SJSA1 (cell line): ENCODE data around the gene SHC3. TPM values are rescaled to one million over a fixed set of nuclear protein-coding genes. Genes with fewer than 3 reads are reported as not detected.

Source experiments
- DNase-seq, 2 experiments: peaks; one replicate each; pipeline ENCODE4 v3.0.0-alpha.2; 2015 to 2020; ENCODE audit warnings: low spot score in 2 of 2, low read depth in 1 of 2
- H3K27ac ChIP-seq: fragments of 250-450 bp; sonication (Bioruptor Pico); 2 replicates; pipeline ENCODE4 v1.5.1; 2020; ENCODE audit warnings: mild to moderate bottlenecking, moderate library complexity
- H3K27me3 ChIP-seq: fragments of 250-450 bp; sonication (Bioruptor Pico); replicated peaks from 2 replicates; pipeline ENCODE4 v1.5.1; 2020; ENCODE audit warnings: mild to moderate bottlenecking, moderate library complexity
- H3K36me3 ChIP-seq: fragments of 250-450 bp; sonication (Bioruptor Pico); 2 replicates; pipeline ENCODE4 v1.5.1; 2020; ENCODE audit warnings: mild to moderate bottlenecking
- H3K4me1 ChIP-seq: fragments of 250-450 bp; sonication (Bioruptor Pico); replicated peaks from 2 replicates; pipeline ENCODE4 v1.6.1; 2021; ENCODE audit warnings: mild to moderate bottlenecking
- H3K4me3 ChIP-seq: fragments of 250-450 bp; sonication (Bioruptor Pico); 2 replicates; pipeline ENCODE4 v1.5.1; 2020; ENCODE audit warnings: mild to moderate bottlenecking
- H3K9me3 ChIP-seq: fragments of 250-450 bp; sonication (Bioruptor Pico); replicated peaks from 2 replicates; pipeline ENCODE4 v1.5.1; 2020; ENCODE audit warnings: mild to moderate bottlenecking
- total RNA-seq: library from RNA; depleted of rRNA; stranded (reverse); fragments of >200 nt; shearing (Covaris generic); gene quantifications from 2 replicates; pipeline ENCODE4 v1.2.3, GENCODE V29; 2014

SHC3 gene
- total RNA-seq, 1 experiment from 2014 or later = 0.34 TPM

DNA sequence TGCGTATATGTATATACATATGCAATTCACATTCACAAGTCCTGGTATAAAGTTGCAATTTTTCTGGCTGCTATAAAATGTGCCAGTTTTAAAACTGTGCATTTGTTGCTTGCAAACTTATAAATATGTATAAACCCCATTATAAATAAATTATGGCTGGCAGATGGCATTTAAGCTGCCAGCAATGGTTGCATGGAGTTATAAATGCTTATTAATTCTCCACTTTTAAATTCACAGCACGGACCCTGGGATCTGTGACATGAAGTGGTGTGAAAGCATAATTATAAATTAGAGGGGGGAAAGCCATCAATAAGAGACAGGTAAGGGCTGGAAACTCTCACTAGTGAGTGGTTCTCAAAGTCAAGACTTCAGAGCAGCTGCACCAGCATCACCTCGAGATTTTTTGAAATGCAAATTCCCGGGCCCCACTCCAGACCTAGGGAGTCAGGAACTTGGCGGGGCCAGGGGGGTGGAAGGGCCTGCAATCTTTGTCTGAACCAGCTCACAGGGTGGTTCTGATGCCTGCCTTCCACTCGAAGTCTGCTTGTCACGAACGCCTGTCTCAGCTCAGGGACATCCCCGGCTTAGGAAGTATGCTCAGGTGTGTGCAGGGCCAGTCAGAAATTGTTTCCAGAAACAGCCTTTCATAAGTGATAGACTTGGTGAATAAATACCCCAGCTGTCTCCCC is 170.4 kb downstream of the SHC3 start:
- peaks cover 12% of the 10 kb centered on the region for H3K36me3 ChIP-seq
- H3K9me3 ChIP-seq = no peaks in the 10 kb centered on the region
- no peak overlapping the region for H3K4me3 ChIP-seq
- H3K27ac ChIP-seq = no peak overlapping the region
- no peaks in the 10 kb centered on the region for H3K27me3 ChIP-seq
- no peaks in the 10 kb centered on the region for H3K4me1 ChIP-seq
- DNase-seq = no peak

DNA sequence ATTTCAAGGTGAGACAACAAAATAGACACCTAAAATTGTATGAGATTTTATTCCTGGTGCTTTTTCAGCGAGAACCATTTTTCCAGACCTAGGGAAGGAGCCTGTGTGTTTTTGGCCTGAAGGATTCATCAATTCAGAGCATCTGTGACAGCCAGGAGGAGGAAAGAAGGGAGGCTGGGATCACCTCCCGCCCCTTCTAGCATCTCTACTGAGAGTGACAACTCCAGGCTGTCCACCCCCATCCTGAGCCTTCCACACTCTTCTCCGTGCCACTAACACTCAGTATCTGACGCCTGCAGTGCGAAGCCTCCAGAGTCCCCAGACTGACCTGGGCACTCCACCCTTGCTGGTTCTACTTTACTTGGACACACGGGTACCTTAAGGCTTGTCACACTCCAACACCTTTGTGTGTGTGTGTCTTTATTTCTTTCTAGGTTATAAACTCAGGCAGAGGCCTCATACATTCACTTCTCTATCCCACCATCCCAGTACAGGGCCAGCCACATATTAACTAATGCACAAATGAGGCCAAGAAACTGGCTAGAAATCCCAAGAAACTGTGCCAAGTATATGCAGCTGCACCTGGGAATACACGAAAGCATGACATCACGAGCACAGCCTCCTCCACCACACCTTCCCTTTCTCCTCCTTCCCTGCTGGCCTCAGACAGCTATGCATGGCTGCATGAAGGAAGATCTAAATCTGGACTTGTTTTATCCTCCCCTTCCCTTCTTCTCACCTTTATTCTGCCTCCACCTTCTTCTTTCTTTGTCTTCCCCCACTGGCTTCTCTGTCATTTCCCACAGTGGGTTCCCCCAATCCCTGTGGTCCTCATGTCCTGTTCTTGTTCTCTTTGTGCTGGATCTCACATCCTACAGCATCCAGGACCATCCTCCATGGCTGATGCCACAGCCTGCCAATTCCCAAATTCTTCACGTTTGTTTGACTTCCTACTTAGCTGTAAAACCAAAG is 171.3 kb downstream of the SHC3 start:
- no peaks in the 10 kb centered on the region for H3K27me3 ChIP-seq
- H3K36me3 ChIP-seq = peaks cover 21% of the 10 kb centered on the region
- no peak for DNase-seq
- H3K9me3 ChIP-seq = no peaks in the 10 kb centered on the region
- no peak overlapping the region for H3K27ac ChIP-seq
- H3K4me1 ChIP-seq = no peaks in the 10 kb centered on the region
- H3K4me3 ChIP-seq = no peak overlapping the region

DNA sequence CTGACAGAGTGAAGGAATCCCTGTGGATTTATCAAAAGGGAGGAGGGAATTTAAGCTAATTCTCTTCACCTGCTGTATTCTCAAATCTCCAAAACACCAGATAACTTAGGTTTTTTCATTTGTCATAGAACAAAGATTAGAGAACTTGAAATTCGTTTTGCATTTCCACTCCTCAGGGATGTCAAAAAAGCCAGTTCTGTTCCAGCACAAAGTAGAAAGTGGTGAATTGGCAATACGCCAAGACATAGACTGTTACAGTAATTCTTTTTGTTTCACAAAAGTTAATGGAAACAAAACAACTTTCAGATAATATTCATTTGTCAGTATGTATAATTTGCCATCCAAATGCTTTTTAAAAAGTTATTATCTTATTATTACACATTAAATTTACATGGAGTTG is 172.4 kb downstream of the SHC3 start:
- H3K4me1 ChIP-seq = peaks cover under 1% of the 10 kb centered on the region
- H3K9me3 ChIP-seq = no peaks in the 10 kb centered on the region
- H3K27me3 ChIP-seq = no peaks in the 10 kb centered on the region
- peaks cover 31% of the 10 kb centered on the region for H3K36me3 ChIP-seq
- no peak overlapping the region for H3K27ac ChIP-seq
- no peak overlapping the region for H3K4me3 ChIP-seq
- DNase-seq = no peak

DNA sequence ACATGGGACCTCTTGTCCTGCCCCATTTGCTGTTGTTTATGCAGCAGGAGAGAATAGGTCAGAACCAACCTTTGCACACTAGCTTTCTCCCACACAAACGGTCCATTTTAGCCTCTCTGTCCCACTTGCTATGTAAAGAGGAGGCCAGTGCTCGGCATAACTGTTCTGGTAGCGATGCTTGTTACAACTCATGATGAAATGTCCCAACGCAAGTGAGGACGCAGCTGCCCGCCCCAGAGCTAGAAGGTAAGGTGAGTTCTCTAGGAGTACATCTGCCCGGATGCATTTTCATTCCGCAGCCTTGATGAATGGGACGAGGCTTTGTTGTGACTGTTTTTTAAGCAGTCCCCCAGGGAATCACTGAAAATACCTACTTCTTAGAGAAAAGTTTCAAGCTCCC is 173.3 kb downstream of the SHC3 start:
- Histone ChIP-seq H3K4me1 (peaks cover 10% of the 10 kb centered on the region), H3K27me3 (no peaks in the 10 kb centered on the region), H3K9me3 (no peaks in the 10 kb centered on the region), H3K36me3 (peaks cover 41% of the 10 kb centered on the region), H3K27ac (no peak overlapping the region), H3K4me3 (no peak overlapping the region)
- DNase-seq = no peak

DNA sequence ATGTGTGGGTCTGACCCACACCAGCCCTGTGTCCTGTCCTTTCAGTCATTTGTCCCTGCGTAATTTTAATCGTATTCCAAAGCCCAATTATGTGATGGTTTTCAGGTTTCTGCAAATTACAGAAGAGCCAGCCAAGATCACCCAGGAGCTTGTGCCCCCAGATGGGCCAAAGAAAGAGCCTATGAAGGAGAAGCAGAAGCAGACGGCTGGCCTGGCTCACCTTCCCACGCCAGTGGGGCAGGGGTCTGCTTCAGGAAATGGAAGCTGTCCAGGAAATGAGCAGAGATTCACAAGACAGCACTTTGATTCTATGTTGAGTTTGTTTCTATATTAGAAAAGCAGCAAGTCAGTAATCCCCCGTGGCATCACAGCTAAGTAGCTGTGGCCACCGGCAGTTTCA is 175.6 kb downstream of the SHC3 start:
- no peaks in the 10 kb centered on the region for H3K27me3 ChIP-seq
- peaks cover 47% of the 10 kb centered on the region for H3K36me3 ChIP-seq

DNA sequence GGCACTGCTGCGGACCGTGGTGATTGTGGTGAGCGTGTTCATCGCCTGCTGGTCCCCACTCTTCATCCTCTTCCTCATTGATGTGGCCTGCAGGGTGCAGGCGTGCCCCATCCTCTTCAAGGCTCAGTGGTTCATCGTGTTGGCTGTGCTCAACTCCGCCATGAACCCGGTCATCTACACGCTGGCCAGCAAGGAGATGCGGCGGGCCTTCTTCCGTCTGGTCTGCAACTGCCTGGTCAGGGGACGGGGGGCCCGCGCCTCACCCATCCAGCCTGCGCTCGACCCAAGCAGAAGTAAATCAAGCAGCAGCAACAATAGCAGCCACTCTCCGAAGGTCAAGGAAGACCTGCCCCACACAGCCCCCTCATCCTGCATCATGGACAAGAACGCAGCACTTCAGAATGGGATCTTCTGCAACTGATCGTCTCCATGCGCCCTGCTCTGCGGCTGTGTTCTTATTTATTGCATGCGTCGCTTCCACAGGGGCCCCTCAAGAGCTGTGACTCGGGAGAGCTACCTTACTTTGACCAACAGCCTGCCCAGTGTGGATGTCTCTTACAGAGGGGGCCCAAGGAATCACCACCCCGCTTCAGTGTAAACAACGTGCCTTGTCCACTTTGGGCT is 176.6 kb downstream of the SHC3 start:
- Histone ChIP-seq H3K27ac (no peak overlapping the region), H3K27me3 (no peaks in the 10 kb centered on the region), H3K4me1 (peaks cover 10% of the 10 kb centered on the region), H3K36me3 (peaks cover 56% of the 10 kb centered on the region), H3K9me3 (no peaks in the 10 kb centered on the region), H3K4me3 (no peak overlapping the region)
- DNase-seq = no peak

More for the DNA sequence above, 175.6 kb downstream of the SHC3 start:
- Histone ChIP-seq H3K4me1 (peaks cover 10% of the 10 kb centered on the region), H3K27ac (no peak overlapping the region), H3K9me3 (no peaks in the 10 kb centered on the region), H3K4me3 (no peak overlapping the region)
- DNase-seq = no peak

DNA sequence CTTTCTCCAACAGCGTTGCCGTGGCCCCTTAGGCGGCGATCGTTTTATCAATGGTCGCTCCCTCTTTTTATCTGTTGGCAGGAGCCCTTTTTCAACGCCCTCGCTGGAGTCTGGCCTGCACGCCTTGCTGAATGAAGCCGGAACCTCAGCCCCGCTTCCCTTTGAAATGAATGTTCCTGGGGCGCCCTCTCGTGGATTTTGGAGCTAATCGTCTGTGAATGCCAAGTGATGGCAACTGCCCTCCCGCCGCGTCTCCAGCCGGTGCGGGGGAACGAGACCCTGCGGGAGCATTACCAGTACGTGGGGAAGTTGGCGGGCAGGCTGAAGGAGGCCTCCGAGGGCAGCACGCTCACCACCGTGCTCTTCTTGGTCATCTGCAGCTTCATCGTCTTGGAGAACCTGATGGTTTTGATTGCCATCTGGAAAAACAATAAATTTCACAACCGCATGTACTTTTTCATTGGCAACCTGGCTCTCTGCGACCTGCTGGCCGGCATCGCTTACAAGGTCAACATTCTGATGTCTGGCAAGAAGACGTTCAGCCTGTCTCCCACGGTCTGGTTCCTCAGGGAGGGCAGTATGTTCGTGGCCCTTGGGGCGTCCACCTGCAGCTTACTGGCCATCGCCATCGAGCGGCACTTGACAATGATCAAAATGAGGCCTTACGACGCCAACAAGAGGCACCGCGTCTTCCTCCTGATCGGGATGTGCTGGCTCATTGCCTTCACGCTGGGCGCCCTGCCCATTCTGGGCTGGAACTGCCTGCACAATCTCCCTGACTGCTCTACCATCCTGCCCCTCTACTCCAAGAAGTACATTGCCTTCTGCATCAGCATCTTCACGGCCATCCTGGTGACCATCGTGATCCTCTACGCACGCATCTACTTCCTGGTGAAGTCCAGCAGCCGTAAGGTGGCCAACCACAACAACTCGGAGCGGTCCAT is 177.4 kb downstream of the SHC3 start:
- H3K4me3 ChIP-seq = no peak overlapping the region
- no peaks in the 10 kb centered on the region for H3K9me3 ChIP-seq
- H3K27me3 ChIP-seq = no peaks in the 10 kb centered on the region
- peaks cover 10% of the 10 kb centered on the region for H3K4me1 ChIP-seq
- peaks cover 61% of the 10 kb centered on the region for H3K36me3 ChIP-seq
- peak; percentile 62 to 83 for DNase-seq
- no peak overlapping the region for H3K27ac ChIP-seq

DNA sequence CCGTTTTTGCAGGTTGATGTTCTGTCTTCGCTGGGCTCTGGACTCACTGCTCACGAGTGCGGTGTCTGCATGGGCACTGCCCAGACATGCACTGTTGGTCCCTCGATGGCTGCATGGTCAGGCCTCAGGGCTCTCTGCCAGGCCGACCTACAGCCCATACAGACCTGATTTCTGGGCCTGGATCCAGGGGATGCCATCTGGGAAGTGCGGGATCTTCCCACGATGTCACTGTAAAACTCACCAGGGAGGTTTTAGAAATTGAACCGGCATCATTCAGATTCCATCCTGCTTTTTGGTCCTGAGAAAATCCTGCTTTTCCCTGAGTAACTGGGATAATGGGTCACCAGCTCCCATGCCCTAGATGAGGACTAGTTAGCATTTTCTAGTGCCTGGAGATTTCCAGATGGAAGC is 178.2 kb downstream of the SHC3 start:
- H3K4me3 ChIP-seq = no peak overlapping the region
- no peak overlapping the region for H3K27ac ChIP-seq
- peaks cover 14% of the 10 kb centered on the region for H3K4me1 ChIP-seq
- no peaks in the 10 kb centered on the region for H3K9me3 ChIP-seq
- no peaks in the 10 kb centered on the region for H3K27me3 ChIP-seq
- DNase-seq = no peak
- peaks cover 70% of the 10 kb centered on the region for H3K36me3 ChIP-seq

DNA sequence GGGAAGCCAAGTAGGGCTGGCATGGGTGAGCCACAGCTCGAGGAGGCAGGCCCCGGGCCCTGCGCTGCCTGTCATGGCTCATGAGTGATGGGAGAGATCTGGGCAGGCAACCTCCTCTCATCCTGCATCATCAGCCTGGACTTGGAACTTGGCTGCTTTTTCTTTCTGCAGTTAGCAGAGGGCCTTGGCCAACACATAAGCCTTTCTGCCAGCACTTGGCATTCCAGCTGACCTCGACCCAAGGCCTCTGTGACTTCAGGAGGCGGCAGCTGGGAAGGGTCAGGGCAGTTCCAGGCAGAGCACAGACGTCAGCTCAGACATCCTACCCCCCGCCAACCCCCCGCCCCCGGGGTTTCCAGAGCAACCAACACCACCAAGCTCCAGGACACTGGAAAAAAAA is 179.7 kb downstream of the SHC3 start:
- Histone ChIP-seq H3K9me3 (no peaks in the 10 kb centered on the region), H3K27ac (no peak overlapping the region), H3K27me3 (no peaks in the 10 kb centered on the region), H3K4me3 (no peak overlapping the region), H3K4me1 (peaks cover 27% of the 10 kb centered on the region), H3K36me3 (peaks cover 71% of the 10 kb centered on the region)
- DNase-seq = no peak

DNA sequence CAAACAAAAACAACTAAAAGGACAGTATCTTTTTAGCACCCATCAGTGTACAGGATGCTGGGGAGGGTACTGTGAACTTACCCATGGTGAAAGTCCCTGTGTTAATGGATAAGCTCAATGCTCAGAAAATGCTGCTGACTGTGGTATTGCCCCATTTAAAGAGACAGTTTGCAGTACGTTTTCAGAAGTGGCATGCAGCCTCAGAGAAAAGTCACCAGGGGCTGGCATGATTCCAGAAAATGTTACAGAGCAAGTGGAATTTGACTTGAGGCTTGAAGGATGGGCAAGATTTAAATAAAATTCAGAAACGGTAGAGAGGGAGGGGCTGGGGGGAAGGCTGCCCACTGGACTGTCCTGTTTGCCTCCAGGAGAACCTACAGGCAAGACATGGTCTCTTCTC is 180.1 kb downstream of the SHC3 start:
- H3K36me3 ChIP-seq = peaks cover 71% of the 10 kb centered on the region
- no peak overlapping the region for H3K27ac ChIP-seq
- H3K4me3 ChIP-seq = no peak overlapping the region
- peaks cover 31% of the 10 kb centered on the region for H3K4me1 ChIP-seq
- H3K9me3 ChIP-seq = no peaks in the 10 kb centered on the region
- no peaks in the 10 kb centered on the region for H3K27me3 ChIP-seq
- no peak for DNase-seq

DNA sequence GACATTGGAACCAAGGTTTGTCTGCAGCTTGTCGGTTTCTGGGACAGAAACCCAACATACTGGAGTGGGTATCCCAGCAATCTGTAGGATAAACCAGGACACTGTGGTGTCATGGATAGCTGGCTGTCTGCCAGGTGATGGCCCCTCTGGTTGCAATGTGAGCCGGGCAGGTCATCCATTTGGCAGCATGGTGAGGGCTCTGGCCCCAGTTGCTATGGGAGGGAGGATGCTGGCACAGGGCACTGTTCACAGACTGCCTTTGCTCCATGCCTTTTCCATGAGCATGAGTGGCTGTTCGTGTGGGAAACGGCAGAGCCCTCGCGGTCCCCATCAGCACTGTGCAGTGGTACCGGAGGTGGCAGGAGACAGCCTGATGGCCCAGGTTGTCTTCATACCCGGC is 181.0 kb downstream of the SHC3 start:
- Histone ChIP-seq H3K4me1 (peaks cover 40% of the 10 kb centered on the region), H3K27me3 (no peaks in the 10 kb centered on the region), H3K36me3 (peaks cover 62% of the 10 kb centered on the region), H3K9me3 (no peaks in the 10 kb centered on the region), H3K27ac (no peak overlapping the region), H3K4me3 (no peak overlapping the region)
- no peak for DNase-seq

DNA sequence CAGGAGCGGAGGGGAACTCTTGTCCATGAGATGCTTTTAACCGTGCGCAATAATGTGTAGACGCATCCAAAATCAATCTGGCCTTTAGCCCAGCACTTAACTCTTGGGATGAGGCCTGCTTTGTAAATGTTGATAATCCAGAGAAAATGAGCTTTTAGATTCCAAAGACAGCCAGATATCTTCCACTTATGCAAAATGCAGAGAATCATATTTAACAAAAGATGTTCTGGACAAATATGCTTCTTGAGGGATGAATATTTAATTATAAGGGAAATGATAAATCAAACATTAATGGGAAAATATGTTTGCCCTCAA is 181.7 kb downstream of the SHC3 start:
- H3K36me3 ChIP-seq = peaks cover 55% of the 10 kb centered on the region
- H3K9me3 ChIP-seq = no peaks in the 10 kb centered on the region
- H3K27me3 ChIP-seq = no peaks in the 10 kb centered on the region
- H3K4me1 ChIP-seq = peaks cover 45% of the 10 kb centered on the region
- no peak overlapping the region for H3K4me3 ChIP-seq
- no peak for DNase-seq
- H3K27ac ChIP-seq = no peak overlapping the region
